ENCODE data around the gene MT1F. TPM values are rescaled to one million over a fixed set of nuclear protein-coding genes. Genes with fewer than 3 reads are reported as not detected.

Gene MT1F
- total and polyA plus RNA-seq, 2 donors (not counting 1 experiment from before 2014, with no cell fraction given): 4.3 to 5.3 TPM

DNA sequence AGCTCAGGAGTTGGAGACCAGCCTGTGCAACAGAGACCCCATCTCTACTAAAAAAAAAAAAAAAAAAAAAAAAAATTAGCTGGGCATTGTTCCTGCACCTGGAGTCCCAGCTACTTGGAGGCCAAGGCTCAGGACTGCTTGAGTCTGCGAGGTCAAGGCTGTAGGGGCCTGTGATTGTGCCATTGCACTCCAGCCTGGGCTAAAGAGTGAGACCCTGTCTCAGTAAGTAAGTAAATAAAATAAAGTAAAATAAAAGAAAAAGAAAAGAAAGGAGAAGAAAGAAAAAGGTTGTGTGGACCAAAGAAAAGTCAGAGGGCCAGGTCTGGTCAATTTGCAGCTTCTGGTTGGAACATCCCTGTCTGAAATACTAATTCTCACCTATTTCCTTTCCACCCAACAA lies 42.9 kb downstream of the MT1F start:
- peaks cover 0 to 11% (median 3%) of the 10 kb centered on the region in 3 donors for H3K9me3 ChIP-seq (ENCODE audit: control extremely low read depth in 1 of 3, control insufficient read depth in 2 of 3, insufficient read depth in 1 of 3, low read length in 2 of 3)
- intact Hi-C loops (cut with micrococcal nuclease): loop anchor here (5.0 to 10.0 kb wide), 4 partner anchors 276 to 756 kb away; partner anchors contain the start of gene AMFR
- no peaks in the 10 kb centered on the region for H3K36me3 ChIP-seq (replicated peaks in 1 of 2; ENCODE audit: control extremely low read depth in 1 of 2, control insufficient read depth in 1 of 2, extremely low read depth in 1 of 2, insufficient read depth in 2 of 2, low read length in 1 of 2)
- peaks cover 7% of the 10 kb centered on the region for H3K9me3 Mint-ChIP-seq (ENCODE audit: insufficient read depth)
- no peak for TF ChIP-seq EZH2 (IDR thresholded peaks at IDR 0.05; ENCODE audit: borderline replicate concordance, insufficient read depth, low read depth, low read length, poor library complexity, severe bottlenecking)
- TF ChIP-seq, protein P1, sequence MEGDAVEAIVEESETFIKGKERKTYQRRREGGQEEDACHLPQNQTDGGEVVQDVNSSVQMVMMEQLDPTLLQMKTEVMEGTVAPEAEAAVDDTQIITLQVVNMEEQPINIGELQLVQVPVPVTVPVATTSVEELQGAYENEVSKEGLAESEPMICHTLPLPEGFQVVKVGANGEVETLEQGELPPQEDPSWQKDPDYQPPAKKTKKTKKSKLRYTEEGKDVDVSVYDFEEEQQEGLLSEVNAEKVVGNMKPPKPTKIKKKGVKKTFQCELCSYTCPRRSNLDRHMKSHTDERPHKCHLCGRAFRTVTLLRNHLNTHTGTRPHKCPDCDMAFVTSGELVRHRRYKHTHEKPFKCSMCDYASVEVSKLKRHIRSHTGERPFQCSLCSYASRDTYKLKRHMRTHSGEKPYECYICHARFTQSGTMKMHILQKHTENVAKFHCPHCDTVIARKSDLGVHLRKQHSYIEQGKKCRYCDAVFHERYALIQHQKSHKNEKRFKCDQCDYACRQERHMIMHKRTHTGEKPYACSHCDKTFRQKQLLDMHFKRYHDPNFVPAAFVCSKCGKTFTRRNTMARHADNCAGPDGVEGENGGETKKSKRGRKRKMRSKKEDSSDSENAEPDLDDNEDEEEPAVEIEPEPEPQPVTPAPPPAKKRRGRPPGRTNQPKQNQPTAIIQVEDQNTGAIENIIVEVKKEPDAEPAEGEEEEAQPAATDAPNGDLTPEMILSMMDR (IDR thresholded peaks at IDR 0.05): no peak
- H3K4me3 Mint-ChIP-seq: no peak overlapping the region
- H3K27me3 Mint-ChIP-seq: peaks cover 3% of the 10 kb centered on the region
- no peak overlapping the region for H3K9ac ChIP-seq (ENCODE audit: low read length)
- H4K20me1 ChIP-seq (ENCODE audit: control insufficient read depth, insufficient read depth, low read length, poor library complexity, severe bottlenecking): no peaks in the 10 kb centered on the region
- ATAC-seq (ENCODE audit: low read depth) (no peak), DNase-seq (no peak)
- peaks cover 0 to 4% of the 10 kb centered on the region in 2 donors for H3K4me1 ChIP-seq (ENCODE audit: control insufficient read depth in 2 of 2, insufficient read depth in 2 of 2, low read length in 2 of 2)
- H2AFZ ChIP-seq (ENCODE audit: insufficient read depth, low read depth, low read length, poor library complexity, severe bottlenecking): no peak overlapping the region
- POLR2A ChIA-PET: no interaction called here
- H3K4me3 ChIP-seq (ENCODE audit: control extremely low read depth in 1 of 5, extremely low read depth in 1 of 5, insufficient read depth in 1 of 5, low read depth in 2 of 5, low read length in 4 of 5): no peak overlapping the region
- peaks cover 5% of the 10 kb centered on the region for H3K4me1 Mint-ChIP-seq
- CTCF ChIA-PET: interaction anchor here (0.6 to 3.6 kb wide), 13 partner anchors 9 to 1236 kb away, joined by 3 to 53 read pairs (median 17); partner anchors contain the start of genes MT1X and MT2A
- H3K79me2 ChIP-seq (ENCODE audit: control insufficient read depth, insufficient read depth, low read length): no peaks in the 10 kb centered on the region
- H3K27ac ChIP-seq (ENCODE audit: low read length in 2 of 2): no peak overlapping the region
- WGBS (ENCODE audit: insufficient coverage): 93% methylated on average over 1 of the region's 1 CpG
- no peaks in the 10 kb centered on the region for H3K27me3 ChIP-seq (replicated peaks in 1 of 4; ENCODE audit: control extremely low read depth in 1 of 4, control insufficient read depth in 3 of 4, insufficient read depth in 4 of 4, low read length in 3 of 4)
- H3K27ac Mint-ChIP-seq: no peak overlapping the region
- no peak overlapping the region for H3K4me2 ChIP-seq (replicated peaks; ENCODE audit: low read depth, low read length, poor library complexity, severe bottlenecking)

DNA sequence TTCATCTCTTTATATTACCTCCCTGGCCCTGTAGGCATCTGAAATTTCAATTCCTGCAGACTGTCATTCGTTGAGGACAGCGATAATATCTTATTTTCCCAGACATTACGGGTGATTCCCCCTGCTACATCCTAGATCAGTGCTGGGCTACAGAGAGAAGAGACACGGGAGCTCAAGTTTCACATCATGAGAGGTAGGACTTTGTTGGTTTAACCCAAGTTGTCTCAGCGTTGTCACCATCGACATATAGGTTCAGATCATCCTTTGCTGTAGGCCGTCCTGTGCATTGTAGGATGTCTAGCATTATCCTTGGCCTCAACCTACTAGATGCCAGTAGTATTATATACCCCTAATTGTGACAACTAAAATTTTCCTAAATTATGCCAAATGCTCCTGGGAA lies 43.8 kb downstream of the MT1F start:
- Histone ChIP-seq H3K9me3 (ENCODE audit: control extremely low read depth in 1 of 3, control insufficient read depth in 2 of 3, insufficient read depth in 1 of 3, low read length in 2 of 3) (peaks cover 0 to 11% (median 3%) of the 10 kb centered on the region in 3 donors), H3K4me3 (ENCODE audit: control extremely low read depth in 1 of 5, extremely low read depth in 1 of 5, insufficient read depth in 1 of 5, low read depth in 2 of 5, low read length in 4 of 5) (no peak overlapping the region), H3K4me1 (ENCODE audit: control insufficient read depth in 2 of 2, insufficient read depth in 2 of 2, low read length in 2 of 2) (peaks cover 0 to 4% of the 10 kb centered on the region in 2 donors), H4K20me1 (ENCODE audit: control insufficient read depth, insufficient read depth, low read length, poor library complexity, severe bottlenecking) (no peaks in the 10 kb centered on the region), H3K79me2 (ENCODE audit: control insufficient read depth, insufficient read depth, low read length) (no peaks in the 10 kb centered on the region), H3K4me2 (replicated peaks; ENCODE audit: low read depth, low read length, poor library complexity, severe bottlenecking) (no peak overlapping the region), H2AFZ (ENCODE audit: insufficient read depth, low read depth, low read length, poor library complexity, severe bottlenecking) (peak overlapping the region; percentile 41), H3K9ac (ENCODE audit: low read length) (no peak overlapping the region), H3K36me3 (replicated peaks in 1 of 2; ENCODE audit: control extremely low read depth in 1 of 2, control insufficient read depth in 1 of 2, extremely low read depth in 1 of 2, insufficient read depth in 2 of 2, low read length in 1 of 2) (no peaks in the 10 kb centered on the region), H3K27ac (ENCODE audit: low read length in 2 of 2) (no peak overlapping the region), H3K27me3 (replicated peaks in 1 of 4; ENCODE audit: control extremely low read depth in 1 of 4, control insufficient read depth in 3 of 4, insufficient read depth in 4 of 4, low read length in 3 of 4) (no peaks in the 10 kb centered on the region)
- no peak for TF ChIP-seq EZH2 (IDR thresholded peaks at IDR 0.05; ENCODE audit: borderline replicate concordance, insufficient read depth, low read depth, low read length, poor library complexity, severe bottlenecking)
- TF ChIP-seq, protein P1 (IDR thresholded peaks at IDR 0.05): no peak
- no peak overlapping the region for H3K4me3 Mint-ChIP-seq
- H3K27ac Mint-ChIP-seq: peak overlapping the region; percentile 43
- ATAC-seq (ENCODE audit: low read depth) (no peak), DNase-seq (no peak)
- peaks cover 3% of the 10 kb centered on the region for H3K27me3 Mint-ChIP-seq
- intact Hi-C loops (cut with micrococcal nuclease): loop anchor here (5.0 to 10.0 kb wide), 4 partner anchors 277 to 757 kb away; partner anchors contain the start of gene AMFR
- POLR2A ChIA-PET: interaction anchor here (0.7 to 1.1 kb wide), 6 partner anchors 28 to 250 kb away, joined by 3 to 5 read pairs (median 3); partner anchors contain the start of genes BBS2, NUDT21 and OGFOD1
- H3K9me3 Mint-ChIP-seq (ENCODE audit: insufficient read depth): peaks cover 7% of the 10 kb centered on the region
- WGBS (ENCODE audit: insufficient coverage): 100% methylated on average over 3 of the region's 7 CpGs
- CTCF ChIA-PET: interaction anchor here (0.8 to 3.6 kb wide), 44 partner anchors 11 to 1237 kb away, joined by 3 to 53 read pairs (median 6); partner anchors contain the start of genes BBS2, MT1X, MT2A and NUDT21
- H3K4me1 Mint-ChIP-seq: peaks cover 5% of the 10 kb centered on the region
